Loucy (cell line): ENCODE measurements around the gene GIGYF2.

ENCODE experiments used
- CTCF ChIP-seq: fragments of 200-600 bp; sonication (generic); conservative IDR thresholded peaks from 2 replicates; pipeline ENCODE4 v1.5.1; 2014; ENCODE audit warnings: mild to moderate bottlenecking, antibody characterized with exemption, low read length
- EZH2phosphoT487 ChIP-seq: fragments of 200-600 bp; IDR thresholded peaks from 2 replicates; pipeline ENCODE4 v1.6.1; 2018; ENCODE audit warnings: antibody characterized with exemption, mild to moderate bottlenecking, moderate library complexity, borderline replicate concordance

DNA sequence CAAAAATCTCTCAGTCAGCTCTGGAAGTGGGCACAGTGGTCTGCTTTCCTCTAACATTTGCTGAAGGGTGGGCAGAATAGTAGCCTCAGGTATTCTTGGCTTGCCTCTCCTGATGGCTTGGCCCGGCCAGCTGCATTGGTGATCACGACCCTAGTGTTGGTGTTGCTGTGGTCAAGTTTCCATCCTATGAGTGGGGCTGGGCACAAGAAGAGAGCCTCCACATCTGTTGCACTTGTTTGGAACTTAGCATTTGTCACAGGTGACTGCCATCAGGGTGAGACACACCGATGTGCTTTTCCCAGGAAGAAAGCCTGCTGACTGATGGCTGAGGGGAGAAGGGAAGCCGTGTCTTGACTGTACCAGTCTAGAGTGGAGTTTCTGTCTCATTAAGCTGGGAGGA lies 139.8 kb downstream of the GIGYF2 start:
- TF ChIP-seq CTCF, result no peak
- no peak for TF ChIP-seq EZH2phosphoT487
